HG02763 (cell line): ENCODE results near the gene POC1A.
"Not testable (repeated sequence)": the region's sequence is repeated elsewhere in the genome, so short reads cannot be mapped to it uniquely, and the experiment has no call there.

Experiments used
- ATAC-seq: cut with Tn5 transposase; IDR thresholded peaks from one replicate; pipeline ENCODE4 v1.9.1; 2021; ENCODE audit warnings: mild to moderate bottlenecking, moderate library complexity; ENCODE audit not compliant: unreplicated experiment

The POC1A gene

GRCh38 chr3:52054661-52055511 lies 99.3 kb downstream of the POC1A start:
- no peak for ATAC-seq

GRCh38 chr3:52053307-52054304 lies 100.6 kb downstream of the POC1A start:
- ATAC-seq: no peak

GRCh38 chr3:52052831-52053306 lies 101.4 kb downstream of the POC1A start:
- ATAC-seq: no peak

DNA sequence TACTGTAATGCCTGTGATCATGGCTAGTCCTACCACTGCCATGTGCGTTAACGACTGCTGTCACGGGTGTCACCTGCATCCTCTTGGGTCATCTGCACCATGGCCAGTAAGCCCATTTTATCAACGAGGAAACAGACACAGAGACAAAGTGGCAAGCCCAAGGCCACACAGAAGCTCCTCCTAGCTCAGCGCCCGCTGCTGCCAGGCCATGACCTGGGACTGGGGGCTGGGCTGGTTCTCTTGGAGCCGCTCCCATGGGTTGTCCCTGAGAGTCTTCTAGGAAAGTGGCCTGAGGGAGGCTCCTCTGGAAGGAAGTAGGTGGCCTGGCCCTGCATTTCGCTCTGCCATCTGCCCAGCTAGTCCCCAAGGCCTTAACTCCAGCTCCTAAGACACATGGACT lies 102.8 kb downstream of the POC1A start:
- no peak for ATAC-seq

DNA sequence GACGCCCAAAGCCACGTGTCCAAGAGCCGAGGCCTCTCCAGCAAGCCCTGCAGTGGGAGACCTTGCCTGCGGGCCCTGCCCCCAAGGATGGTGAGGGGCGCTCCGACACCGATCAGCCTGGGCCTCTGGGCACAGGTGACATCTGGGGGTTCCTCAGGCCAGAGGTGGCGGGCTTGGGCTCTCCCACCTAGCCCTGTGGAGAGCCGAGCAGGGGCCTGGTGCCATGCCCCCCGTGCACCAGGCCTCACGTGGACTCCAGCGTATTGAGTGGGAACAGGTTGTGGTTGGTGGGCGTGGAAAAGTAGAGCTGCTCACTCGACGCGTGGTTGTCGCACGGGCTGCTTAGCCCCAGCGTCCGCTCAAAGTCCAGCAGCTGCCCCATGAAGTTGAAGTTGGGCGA lies 103.7 kb downstream of the POC1A start:
- no peak for ATAC-seq

DNA sequence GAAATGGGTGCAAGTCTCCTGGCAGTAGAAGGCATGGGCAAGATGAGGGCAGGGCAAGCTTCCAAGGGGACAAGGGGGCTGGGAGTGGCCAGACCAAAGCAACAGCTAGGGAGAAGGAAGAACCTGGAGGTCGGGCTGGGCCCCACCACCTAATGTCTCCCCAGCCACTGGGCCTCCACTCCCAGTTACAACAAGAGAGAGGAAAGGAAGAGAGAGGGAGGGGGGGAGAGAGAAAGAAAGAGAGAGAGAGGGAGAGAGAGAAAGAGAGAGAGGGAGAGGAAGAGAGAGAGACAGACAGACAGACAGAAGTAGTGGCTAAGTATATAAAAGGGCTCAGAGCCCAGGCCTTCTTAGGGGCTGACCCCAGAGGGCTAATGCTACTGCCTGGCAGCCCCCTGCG lies 104.7 kb downstream of the POC1A start:
- ATAC-seq: no peak

DNA sequence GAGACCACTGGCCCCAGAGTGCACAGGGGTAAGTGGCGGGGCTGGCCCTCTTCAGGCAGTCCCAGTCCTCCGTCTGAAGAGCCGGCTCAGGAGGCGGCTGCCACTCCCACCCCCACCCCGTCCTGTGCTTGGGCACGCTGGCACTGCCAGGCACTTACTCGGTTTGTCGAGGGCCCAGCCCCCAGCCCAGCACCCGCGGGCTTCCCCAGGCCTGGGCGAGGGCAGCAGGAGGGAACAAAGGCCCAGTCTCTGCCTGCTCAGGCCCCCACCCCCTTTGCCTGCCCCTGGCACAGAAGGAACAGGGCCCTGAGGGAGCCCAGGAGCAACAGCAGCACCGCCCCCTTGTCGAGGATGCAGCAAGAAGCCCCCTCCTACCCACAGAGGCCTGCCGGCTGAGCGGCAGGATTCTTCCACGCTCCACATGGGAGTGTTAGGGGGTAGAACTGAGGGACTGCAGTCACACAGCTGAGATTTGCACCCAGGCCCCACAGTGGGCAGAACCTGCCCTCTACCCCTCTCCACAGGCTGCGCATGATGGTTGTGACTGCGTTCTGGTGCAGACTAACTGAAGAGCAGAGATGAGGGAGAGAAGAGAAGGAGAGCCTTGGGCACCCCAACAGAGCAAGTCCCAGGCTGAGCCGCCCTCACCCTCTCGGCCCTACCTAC lies 106.8 kb downstream of the POC1A start:
- no peak for ATAC-seq

- ATAC-seq: no peak
Measured at GRCh38 chr3:52046902-52047239, 107.4 kb downstream of the POC1A start.

- no peak for ATAC-seq
Measured at GRCh38 chr3:52046186-52046901, 107.9 kb downstream of the POC1A start.

DNA sequence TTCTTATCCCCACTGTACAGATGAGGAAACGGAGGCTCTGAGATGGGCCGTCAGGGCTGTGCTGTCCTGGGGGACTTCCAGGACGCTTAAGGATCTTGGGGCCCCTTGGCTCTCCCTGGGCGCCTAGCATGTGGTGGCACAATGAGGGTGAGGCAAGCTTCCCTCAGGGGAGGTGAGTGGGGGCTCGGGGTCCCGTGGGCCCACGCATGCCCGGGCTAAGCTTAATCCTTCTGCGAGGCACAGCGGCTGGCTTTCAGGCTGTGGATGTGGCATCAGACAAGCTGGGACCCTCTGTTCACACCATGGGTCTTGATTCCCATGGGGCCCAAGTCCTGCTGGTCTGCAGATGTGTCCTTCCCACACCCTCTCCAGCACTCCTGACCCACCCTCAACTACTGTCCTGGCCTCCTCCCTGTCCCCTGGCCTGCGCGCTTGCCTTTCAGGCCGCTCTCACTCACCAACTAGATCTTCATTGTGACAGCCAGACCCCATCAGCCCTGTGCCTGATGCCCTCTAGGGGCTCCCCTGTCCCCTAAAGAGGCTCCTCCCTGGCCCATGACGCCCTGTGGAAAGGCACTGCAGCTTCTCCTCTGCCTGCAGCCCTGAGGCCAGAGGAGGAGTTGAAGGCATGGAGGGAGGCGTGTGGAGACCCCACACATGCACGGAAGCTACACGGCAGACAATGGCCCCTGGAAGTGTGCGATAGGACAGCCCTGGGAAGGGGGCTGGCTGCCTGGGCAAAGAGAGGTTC lies 109.2 kb downstream of the POC1A start:
- no peak for ATAC-seq

GRCh38 chr3:52043750-52044149 lies 110.5 kb downstream of the POC1A start:
- no peak for ATAC-seq

DNA sequence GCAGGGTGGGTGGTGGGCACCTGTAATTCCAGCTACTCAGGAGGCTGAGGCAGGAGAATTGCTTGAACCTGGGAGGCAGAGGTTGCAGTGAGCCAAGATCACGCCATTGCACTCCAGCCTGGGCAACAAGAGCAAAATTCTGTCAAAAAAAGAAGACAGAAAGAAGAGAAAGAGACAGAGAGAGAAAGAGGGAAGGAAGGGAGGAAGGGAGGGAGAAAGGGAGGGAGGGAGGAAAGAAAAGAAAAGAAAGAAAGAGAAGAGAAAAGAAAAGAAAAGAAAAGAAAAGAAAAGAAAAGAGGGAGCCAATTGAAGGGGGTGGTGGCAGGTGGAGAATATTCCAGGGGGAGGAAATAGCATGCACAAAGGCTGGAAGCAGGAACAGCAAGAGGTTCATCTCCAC lies 111.2 kb downstream of the POC1A start:
- not testable (repeated sequence) for ATAC-seq

DNA sequence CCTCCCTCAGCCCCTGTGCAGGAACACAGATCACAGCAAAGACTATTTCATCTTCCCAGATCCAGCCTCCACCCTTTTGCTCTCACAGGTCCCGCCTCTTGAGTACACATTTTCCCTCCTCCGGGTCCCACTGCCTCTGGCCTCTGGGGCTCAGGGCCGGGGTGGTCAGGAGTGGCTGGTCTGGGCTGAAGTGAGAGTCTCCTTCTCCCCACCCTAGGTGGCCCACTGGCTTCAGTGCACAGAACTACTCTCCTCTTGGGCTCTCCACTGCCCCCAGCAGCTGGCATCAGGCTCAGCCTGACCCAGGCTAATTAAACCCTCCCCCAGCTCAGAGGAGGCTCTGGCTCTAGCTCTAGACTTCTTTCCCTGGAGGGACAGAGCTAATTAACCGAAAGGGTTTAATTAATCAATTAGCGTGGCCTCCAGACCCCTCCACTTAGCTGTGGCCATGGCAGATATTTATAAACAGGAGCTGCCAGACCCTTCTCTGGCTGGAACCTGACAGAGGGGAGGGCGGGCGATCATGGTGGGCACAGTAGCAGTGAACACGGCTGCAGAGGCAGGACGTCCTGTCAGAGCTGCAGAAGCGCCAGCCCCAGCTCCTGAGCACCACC lies 113.0 kb downstream of the POC1A start:
- no peak for ATAC-seq

DNA sequence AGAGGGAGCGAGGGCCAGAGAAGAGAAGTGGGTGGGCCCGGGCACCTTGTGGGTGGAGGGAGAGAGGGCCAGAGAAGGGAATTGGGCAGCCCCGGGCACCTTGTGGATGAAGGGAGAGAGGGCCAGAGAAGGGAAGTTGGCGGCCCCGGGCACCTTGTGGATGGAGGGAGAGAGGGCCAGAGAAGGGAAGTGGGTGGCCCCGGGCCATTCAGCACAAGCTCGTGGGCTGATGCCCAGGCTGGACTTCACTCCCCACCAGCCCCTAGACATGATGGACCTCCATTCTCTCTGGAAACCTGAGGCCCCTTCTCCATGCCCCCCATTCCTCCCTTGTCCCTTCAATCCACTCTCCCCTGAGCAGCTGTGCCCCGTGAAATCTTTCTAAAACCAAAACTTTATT lies 113.6 kb downstream of the POC1A start:
- no peak for ATAC-seq

DNA sequence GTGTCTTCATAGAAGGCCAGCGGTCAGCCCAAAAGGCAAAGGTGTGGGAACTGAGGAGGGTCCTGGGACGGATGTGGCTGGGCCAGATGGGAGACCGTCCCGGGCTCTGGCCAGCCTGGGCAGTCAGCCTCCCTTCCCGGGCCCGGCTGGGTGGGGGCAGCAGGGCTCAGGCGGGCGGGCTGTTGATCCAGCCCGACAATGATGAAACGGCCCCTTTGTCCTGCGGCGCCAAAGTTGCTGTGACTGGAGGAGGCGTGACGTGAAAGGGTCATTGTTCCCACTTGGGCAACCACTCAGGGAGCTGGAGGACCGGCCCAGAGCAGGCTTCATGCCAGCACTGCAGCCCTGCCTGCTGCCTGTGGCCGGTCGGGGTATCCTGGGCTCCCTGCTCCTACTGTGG lies 114.4 kb downstream of the POC1A start:
- ATAC-seq: no peak

- no peak for ATAC-seq
Measured at GRCh38 chr3:52039426-52039825, 114.8 kb downstream of the POC1A start.

DNA sequence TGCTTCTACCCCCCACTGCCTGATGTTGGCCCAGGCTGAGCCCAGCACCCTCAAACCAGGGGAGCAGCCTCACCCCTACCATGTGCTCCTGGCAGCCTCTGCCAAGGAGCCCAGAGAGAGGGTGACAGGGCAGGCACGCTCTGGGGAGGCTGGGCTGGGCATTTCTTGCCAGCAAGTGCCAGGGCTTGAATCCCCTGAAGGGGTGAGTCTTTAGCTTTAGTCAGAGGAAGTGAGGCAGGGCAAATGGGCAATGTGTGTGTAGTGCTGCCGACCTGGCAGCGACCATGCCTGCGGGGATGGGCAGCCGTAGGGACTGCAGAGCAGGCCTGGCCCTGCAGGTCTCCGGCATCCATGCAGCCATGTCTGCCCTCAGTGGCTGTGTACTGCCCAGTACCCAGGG lies 116.0 kb downstream of the POC1A start:
- ATAC-seq: no peak

DNA sequence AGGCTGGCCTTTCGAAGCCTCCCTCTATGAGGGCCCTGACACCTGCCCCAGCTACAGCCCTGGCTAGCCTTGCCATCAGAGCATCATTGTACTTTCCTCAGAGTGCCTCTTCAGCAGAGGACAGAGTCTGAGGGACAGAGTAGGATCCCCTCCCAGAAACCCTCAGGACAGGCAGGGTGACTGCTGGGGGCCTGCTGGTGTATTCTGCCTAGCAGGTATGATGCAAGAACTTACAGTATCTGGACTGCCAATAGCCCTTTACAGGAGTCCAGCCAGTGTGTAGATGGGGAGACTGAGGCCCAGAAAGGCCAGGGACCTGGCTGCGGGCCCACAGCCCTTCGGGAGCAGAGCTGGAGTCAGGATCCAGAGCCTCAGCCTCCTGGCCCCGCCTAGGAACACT lies 116.9 kb downstream of the POC1A start:
- no peak for ATAC-seq

DNA sequence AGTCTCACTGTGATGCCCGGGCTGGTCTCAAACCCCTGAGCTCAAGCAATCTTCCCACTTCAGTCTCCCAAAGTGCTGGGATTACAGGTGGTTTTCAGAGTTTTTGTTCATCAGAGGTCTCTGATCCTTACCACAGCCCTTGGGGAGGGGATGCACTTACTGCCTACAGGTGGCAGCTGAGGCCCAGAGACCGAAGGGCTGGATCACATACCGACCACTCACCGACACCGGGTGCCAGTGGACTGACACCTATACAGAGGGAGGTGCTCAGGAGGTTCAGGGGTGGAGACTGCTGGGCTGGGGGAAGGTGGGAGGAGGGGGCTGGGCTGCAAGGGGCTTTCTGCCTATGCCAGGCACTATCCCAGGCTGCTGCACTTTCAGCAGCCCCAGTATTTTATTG lies 117.4 kb downstream of the POC1A start:
- no peak for ATAC-seq
